ENCODE results near the gene RAET1G. TPM values are rescaled to one million over a fixed set of nuclear protein-coding genes. Genes with fewer than 3 reads are reported as not detected.

Gene RAET1G
- total RNA-seq, 2 experiments from 2014 or later: not detected

GRCh38 chr6:149888659-149889058 lies 34.3 kb downstream of the RAET1G start:
- TF ChIP-seq EZH2phosphoT487 (IDR thresholded peaks at IDR 0.05; ENCODE audit: borderline replicate concordance, low read depth, low read length) (no peak), CTCF (conservative IDR thresholded peaks at IDR 0.05; ENCODE audit: low read length) (no peak)
- Histone ChIP-seq H3K27ac (ENCODE audit: low read depth, low read length, poor library complexity, severe bottlenecking) (no peak overlapping the region), H3K9me3 (ENCODE audit: low read length) (no peaks in the 10 kb centered on the region), H3K9me2 (ENCODE audit: insufficient read depth, low read length) (no peaks in the 10 kb centered on the region), H3K4me3 (ENCODE audit: low read depth, low read length, poor library complexity, severe bottlenecking) (no peak overlapping the region), H3K36me3 (ENCODE audit: insufficient read depth, low read length) (no peaks in the 10 kb centered on the region), H4K20me1 (ENCODE audit: insufficient read depth, low read length) (no peaks in the 10 kb centered on the region), H3K4me1 (ENCODE audit: insufficient read depth, low read length, poor library complexity, severe bottlenecking) (no peaks in the 10 kb centered on the region), H3K79me2 (ENCODE audit: insufficient read depth, low read depth, low read length) (no peaks in the 10 kb centered on the region), H2AFZ (ENCODE audit: low read length) (no peak overlapping the region), H3K4me2 (ENCODE audit: low read length) (no peak overlapping the region)
- CTCF ChIA-PET (ENCODE audit: unreplicated experiment): no interaction called here
- no peak for DNase-seq (ENCODE audit: low spot score)
- BruUV-seq (replicated peaks): no TSS peak
- intact Hi-C loops (cut with micrococcal nuclease; ENCODE audit: unreplicated experiment): no loop called here
- POLR2A ChIA-PET: no interaction called here

GRCh38 chr6:149888093-149888492 lies 34.8 kb downstream of the RAET1G start:
- intact Hi-C loops (cut with micrococcal nuclease; ENCODE audit: unreplicated experiment): no loop called here
- Histone ChIP-seq H2AFZ (ENCODE audit: low read length) (no peak overlapping the region), H3K4me2 (ENCODE audit: low read length) (no peak overlapping the region), H3K9me2 (ENCODE audit: insufficient read depth, low read length) (no peaks in the 10 kb centered on the region), H3K79me2 (ENCODE audit: insufficient read depth, low read depth, low read length) (no peaks in the 10 kb centered on the region), H4K20me1 (ENCODE audit: insufficient read depth, low read length) (no peaks in the 10 kb centered on the region), H3K36me3 (ENCODE audit: insufficient read depth, low read length) (no peaks in the 10 kb centered on the region), H3K27ac (ENCODE audit: low read depth, low read length, poor library complexity, severe bottlenecking) (no peak overlapping the region), H3K4me3 (ENCODE audit: low read depth, low read length, poor library complexity, severe bottlenecking) (no peak overlapping the region), H3K4me1 (ENCODE audit: insufficient read depth, low read length, poor library complexity, severe bottlenecking) (no peaks in the 10 kb centered on the region), H3K9me3 (ENCODE audit: low read length) (no peaks in the 10 kb centered on the region)
- no peak for TF ChIP-seq CTCF (conservative IDR thresholded peaks at IDR 0.05; ENCODE audit: low read length)
- no peak for TF ChIP-seq EZH2phosphoT487 (IDR thresholded peaks at IDR 0.05; ENCODE audit: borderline replicate concordance, low read depth, low read length)
- ChIA-PET POLR2A (no interaction called here), CTCF (ENCODE audit: unreplicated experiment) (no interaction called here)
- DNase-seq (ENCODE audit: low spot score): no peak
- no TSS peak for BruUV-seq (replicated peaks)

GRCh38 chr6:149887343-149887742 lies 35.6 kb downstream of the RAET1G start:
- intact Hi-C loops (cut with micrococcal nuclease; ENCODE audit: unreplicated experiment): no loop called here
- no peaks in the 10 kb centered on the region for H3K36me3 ChIP-seq (ENCODE audit: insufficient read depth, low read length)
- H3K9me3 ChIP-seq (ENCODE audit: low read length): no peaks in the 10 kb centered on the region
- POLR2A ChIA-PET: no interaction called here
- no peaks in the 10 kb centered on the region for H3K79me2 ChIP-seq (ENCODE audit: insufficient read depth, low read depth, low read length)
- H4K20me1 ChIP-seq (ENCODE audit: insufficient read depth, low read length): no peaks in the 10 kb centered on the region
- no peak for DNase-seq (ENCODE audit: low spot score)
- no peak overlapping the region for H3K27ac ChIP-seq (ENCODE audit: low read depth, low read length, poor library complexity, severe bottlenecking)
- no peak overlapping the region for H3K4me2 ChIP-seq (ENCODE audit: low read length)
- no peaks in the 10 kb centered on the region for H3K9me2 ChIP-seq (ENCODE audit: insufficient read depth, low read length)
- no peak overlapping the region for H3K4me3 ChIP-seq (ENCODE audit: low read depth, low read length, poor library complexity, severe bottlenecking)
- H3K4me1 ChIP-seq (ENCODE audit: insufficient read depth, low read length, poor library complexity, severe bottlenecking): no peaks in the 10 kb centered on the region
- TF ChIP-seq EZH2phosphoT487 (IDR thresholded peaks at IDR 0.05; ENCODE audit: borderline replicate concordance, low read depth, low read length) (no peak), CTCF (conservative IDR thresholded peaks at IDR 0.05; ENCODE audit: low read length) (no peak)
- no peak overlapping the region for H2AFZ ChIP-seq (ENCODE audit: low read length)
- CTCF ChIA-PET (ENCODE audit: unreplicated experiment): no interaction called here
- BruUV-seq (replicated peaks): no TSS peak

Measured in OCI-LY7 (cell line).